Inflammatory macrophage treated with lipopolysaccharide for 4 hours (primary cell): ENCODE results near the gene TIMMDC1.

ENCODE experiments used
- DNase-seq: peaks from one replicate; pipeline ENCODE4 v3.0.0-alpha.2; 2020

TIMMDC1 gene

GRCh38 chr3:119498186-119499011 lies at the start of gene TIMMDC1:
TIMMDC1 (plus strand) TSS chr3:119498547; CDS start chr3:119498734, 187 bp downstream.
- DNase-seq: peak; percentile 98

GRCh38 chr3:119453822-119454221 lies 44.5 kb upstream of the TIMMDC1 start:
- no peak for DNase-seq

- DNase-seq: peak; percentile 36
Observed at GRCh38 chr3:119456469-119456868, 41.9 kb upstream of the TIMMDC1 start.

- peak; percentile 93 for DNase-seq
Observed at GRCh38 chr3:119457246-119457645, 41.1 kb upstream of the TIMMDC1 start.

GRCh38 chr3:119463171-119464169 lies 34.9 kb upstream of the TIMMDC1 start, which contains the start of gene TMEM39A:
TMEM39A (minus strand) TSS chr3:119463615; CDS start chr3:119462074, 1,541 bp downstream.
- DNase-seq: peak; percentile 99

GRCh38 chr3:119468041-119468440 lies 30.3 kb upstream of the TIMMDC1 start:
- DNase-seq: peak; percentile 59

GRCh38 chr3:119469418-119470189 lies 28.7 kb upstream of the TIMMDC1 start:
- DNase-seq: peak; percentile 63

- no peak for DNase-seq
Observed at GRCh38 chr3:119470866-119471265, 27.5 kb upstream of the TIMMDC1 start.

GRCh38 chr3:119481079-119481478 lies 17.3 kb upstream of the TIMMDC1 start:
- no peak for DNase-seq

- no peak for DNase-seq
Observed at GRCh38 chr3:119483101-119483500, 15.2 kb upstream of the TIMMDC1 start.

- DNase-seq: no peak
Observed at GRCh38 chr3:119485563-119485962, 12.8 kb upstream of the TIMMDC1 start.

GRCh38 chr3:119490153-119490552 lies 8.2 kb upstream of the TIMMDC1 start:
- DNase-seq: no peak

GRCh38 chr3:119492128-119492527 lies 6.2 kb upstream of the TIMMDC1 start:
- DNase-seq: no peak

- no peak for DNase-seq
Observed at GRCh38 chr3:119492810-119493209, 5.5 kb upstream of the TIMMDC1 start.

GRCh38 chr3:119494597-119494996 lies 3.8 kb upstream of the TIMMDC1 start:
- DNase-seq: no peak

GRCh38 chr3:119497820-119498185 lies 544 bp upstream of the TIMMDC1 start:
- no peak for DNase-seq

GRCh38 chr3:119500265-119500664 lies 1.9 kb downstream of the TIMMDC1 start:
- DNase-seq: no peak

- DNase-seq: no peak
Observed at GRCh38 chr3:119500901-119501300, 2.6 kb downstream of the TIMMDC1 start.

GRCh38 chr3:119506631-119507030 lies 8.3 kb downstream of the TIMMDC1 start:
- peak; percentile 50 for DNase-seq

GRCh38 chr3:119507404-119507803 lies 9.1 kb downstream of the TIMMDC1 start:
- no peak for DNase-seq

GRCh38 chr3:119508172-119508845 lies 10.0 kb downstream of the TIMMDC1 start:
- DNase-seq: no peak

- DNase-seq: no peak
Observed at GRCh38 chr3:119510690-119511089, 12.3 kb downstream of the TIMMDC1 start.
